H7 (cell line): ENCODE results near the gene FOXB2. TPM values are rescaled to one million over a fixed set of nuclear protein-coding genes. Genes with fewer than 3 reads are reported as not detected.
"Not testable (repeated sequence)": the region's sequence is repeated elsewhere in the genome, so short reads cannot be mapped to it uniquely, and the experiment has no call there.

Experiments
- DNase-seq: peaks from one replicate; pipeline ENCODE4 v3.0.0; 2012
- H3K27me3 ChIP-seq: 2 replicates; pipeline ENCODE4 v1.6.0; 2011; ENCODE audit warnings: mild to moderate bottlenecking, low read length; ENCODE audit not compliant: control insufficient read depth, insufficient read depth
- H3K36me3 ChIP-seq: replicated peaks from 2 replicates; pipeline ENCODE4 v1.5.1; 2011; ENCODE audit warnings: low read length; ENCODE audit not compliant: control insufficient read depth, insufficient read depth
- H3K4me3 ChIP-seq: 2 replicates; pipeline ENCODE4 v1.5.1; 2011; ENCODE audit warnings: low read depth, mild to moderate bottlenecking, control low read depth, low read length, moderate library complexity; ENCODE audit not compliant: insufficient read depth
- total RNA-seq: library from RNA; depleted of rRNA; stranded (reverse); fragments of >200 nt; shearing (Covaris generic); gene quantifications from 2 replicates; pipeline ENCODE4 v1.2.3, GENCODE V29; 2014

The FOXB2 gene
- total RNA-seq, 1 experiment from 2014 or later, result 0.90 TPM

DNA sequence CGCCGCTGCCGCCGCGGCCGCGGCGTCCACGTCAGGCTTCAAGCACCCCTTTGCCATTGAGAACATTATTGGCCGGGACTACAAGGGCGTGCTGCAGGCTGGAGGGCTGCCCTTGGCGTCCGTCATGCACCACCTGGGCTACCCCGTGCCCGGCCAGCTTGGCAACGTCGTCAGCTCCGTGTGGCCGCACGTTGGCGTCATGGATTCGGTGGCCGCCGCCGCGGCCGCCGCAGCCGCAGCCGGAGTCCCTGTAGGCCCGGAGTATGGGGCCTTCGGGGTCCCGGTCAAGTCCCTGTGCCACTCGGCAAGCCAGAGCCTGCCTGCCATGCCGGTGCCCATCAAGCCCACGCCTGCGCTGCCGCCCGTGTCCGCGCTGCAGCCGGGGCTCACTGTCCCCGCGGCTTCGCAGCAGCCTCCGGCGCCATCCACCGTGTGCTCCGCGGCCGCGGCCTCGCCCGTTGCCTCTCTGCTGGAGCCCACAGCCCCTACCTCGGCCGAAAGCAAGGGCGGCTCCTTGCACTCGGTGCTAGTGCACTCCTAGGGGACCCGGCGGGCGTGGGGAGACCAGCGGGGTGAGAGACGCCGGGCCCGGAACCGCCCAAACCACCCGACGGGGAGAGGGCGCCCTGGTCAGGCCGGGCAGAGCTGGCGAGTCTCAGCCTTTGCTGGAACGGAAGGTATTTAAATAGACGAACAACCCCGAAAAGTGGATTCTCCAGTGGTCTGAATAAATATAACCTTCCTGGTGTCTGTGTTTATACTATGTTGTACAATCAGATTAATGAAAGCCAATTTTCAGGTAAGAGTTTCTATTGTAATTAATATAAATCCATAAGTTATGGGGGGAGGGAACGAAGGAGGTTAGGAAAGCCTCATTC, 1.2 kb downstream of the FOXB2 start:
- DNase-seq, result peak; percentile 79
- peak overlapping the region; percentile 31 for H3K4me3 ChIP-seq
- peaks cover 82% of the 10 kb centered on the region for H3K27me3 ChIP-seq
- H3K36me3 ChIP-seq, result no peaks in the 10 kb centered on the region

DNA sequence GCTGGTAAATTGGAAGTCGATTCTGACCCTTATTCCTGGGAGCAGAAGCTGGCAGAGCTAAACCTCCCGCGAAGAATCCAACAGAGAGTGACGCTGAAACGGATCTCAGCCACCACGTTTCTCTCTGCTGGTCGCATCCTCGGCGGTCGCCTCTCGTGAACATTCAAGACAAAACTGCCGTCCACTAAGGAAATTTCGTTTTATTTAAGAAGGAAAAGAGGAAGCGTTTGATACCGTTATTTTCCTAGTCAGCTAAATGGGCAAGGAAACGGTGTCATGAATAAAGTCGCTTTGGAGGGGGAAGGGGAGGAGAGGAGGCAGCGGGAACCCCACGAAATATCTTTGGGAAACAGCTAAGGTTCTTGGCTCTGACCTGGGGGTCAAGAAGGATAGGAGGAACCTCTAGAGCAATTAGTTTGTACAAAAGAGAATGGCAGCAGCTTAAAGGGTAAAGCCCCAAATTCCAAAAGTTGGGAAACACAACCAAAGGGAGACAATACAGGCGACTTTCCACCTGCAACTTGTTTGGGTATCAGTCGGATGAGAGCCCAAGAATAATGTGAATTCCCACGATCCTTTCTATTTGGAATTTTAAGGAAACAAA, 1.9 kb downstream of the FOXB2 start:
- peak; percentile 37 for DNase-seq
- Histone ChIP-seq H3K27me3 (peaks cover 75% of the 10 kb centered on the region), H3K4me3 (no peak overlapping the region), H3K36me3 (no peaks in the 10 kb centered on the region)

DNA sequence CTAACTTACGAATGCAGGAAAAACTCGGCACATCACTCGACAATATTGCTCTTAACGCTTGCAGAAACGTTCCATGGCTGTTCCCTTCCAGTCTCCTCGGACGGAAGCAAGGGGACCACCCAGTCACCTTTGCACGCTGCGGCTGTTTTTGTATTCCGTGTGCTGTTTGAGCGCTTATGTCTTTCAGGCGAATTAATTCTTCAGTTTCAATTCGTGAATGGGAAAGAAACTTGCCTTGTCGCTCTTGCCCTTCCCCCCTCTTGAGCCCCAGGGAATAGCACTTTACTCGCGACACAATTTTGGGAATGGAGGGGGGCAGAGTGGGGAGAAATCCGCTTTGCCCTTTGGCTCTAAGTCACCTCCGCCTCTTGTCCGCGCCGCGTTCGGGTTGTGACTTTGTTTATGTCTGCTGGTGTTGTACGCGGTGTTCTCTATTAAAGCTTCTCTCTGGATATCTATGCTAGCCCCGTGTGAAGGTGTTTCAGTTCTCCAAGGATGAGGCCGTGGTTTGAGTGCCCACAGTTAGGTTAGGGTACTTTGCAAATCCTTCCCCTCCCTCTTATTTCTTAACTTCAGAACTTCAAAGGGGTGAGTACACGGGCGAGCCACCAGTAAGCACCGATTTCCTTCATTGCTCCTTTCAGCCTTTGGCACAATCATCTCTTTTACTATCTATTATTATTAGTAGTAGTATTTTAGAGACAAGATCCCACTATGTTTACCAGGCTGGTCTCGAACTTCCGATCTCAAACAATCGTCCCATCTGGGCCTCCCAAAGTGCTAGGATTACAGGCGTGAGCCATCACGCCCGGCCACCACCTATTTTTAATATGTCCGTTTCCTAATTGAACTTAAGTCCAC, 2.7 kb downstream of the FOXB2 start:
- peak; percentile 39 for DNase-seq
- H3K4me3 ChIP-seq, result no peak overlapping the region; the same call in 1 of the 2 replicates
- peaks cover 67% of the 10 kb centered on the region for H3K27me3 ChIP-seq
- H3K36me3 ChIP-seq, result no peaks in the 10 kb centered on the region

DNA sequence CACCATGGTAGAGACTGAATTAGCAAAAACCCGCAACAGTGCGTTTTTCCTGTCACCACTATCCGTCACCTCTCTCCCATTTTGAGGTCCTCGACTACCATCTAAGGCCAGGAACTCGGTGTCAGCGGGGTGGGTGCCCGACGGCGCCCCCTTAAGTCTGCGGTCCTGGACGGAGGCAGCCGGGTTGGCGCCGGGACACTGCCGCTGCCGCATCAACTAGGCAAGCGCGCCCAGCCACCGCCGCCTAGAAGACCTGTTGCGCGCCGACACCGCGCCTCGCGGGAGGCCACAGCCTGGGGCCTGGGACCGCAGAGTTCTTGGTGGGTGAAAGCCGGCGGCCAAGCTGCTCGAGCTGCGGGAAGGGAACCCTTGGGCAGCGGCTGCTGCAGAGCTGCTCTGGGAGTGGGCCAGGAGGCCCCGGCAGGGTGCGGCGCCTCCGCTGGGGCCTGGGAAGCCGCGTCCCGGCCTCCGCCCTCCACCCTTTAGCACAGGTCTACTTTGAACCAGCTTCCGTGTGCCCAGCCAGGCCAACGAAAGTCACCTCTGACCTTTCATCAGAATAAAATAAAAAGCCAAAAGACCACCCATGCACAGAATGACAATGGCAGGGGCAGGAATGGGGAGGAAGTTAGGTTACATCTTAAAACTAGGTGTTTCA, 3.5 kb downstream of the FOXB2 start:
- Histone ChIP-seq H3K36me3 (no peaks in the 10 kb centered on the region), H3K27me3 (peaks cover 60% of the 10 kb centered on the region), H3K4me3 (peak overlapping the region; percentile 22; the same call in 1 of the 2 replicates)
- peak; percentile 88 for DNase-seq

DNA sequence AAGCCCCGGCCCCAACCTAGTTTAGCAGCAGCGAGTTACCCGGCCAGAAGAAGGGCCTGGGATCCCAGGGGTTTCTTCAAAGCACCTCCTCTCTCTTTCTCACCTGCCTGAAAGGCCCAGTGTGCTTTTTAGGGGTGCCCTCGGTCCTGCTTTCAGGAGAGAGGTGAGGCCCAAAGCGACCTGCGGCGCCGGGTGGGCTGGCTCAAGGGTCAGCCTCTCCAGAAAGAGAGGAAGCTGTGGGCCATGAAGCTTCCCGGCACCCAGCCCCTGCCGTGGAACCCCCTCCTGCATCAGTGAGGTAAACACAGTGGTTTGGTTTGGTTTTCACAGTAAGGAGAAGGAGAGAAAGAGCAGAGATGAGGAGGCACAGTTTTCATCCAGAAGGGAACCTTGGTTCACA, 4.3 kb downstream of the FOXB2 start:
- peaks cover 52% of the 10 kb centered on the region for H3K27me3 ChIP-seq
- DNase-seq, result peak; percentile 48
- H3K36me3 ChIP-seq, result no peaks in the 10 kb centered on the region
- no peak overlapping the region for H3K4me3 ChIP-seq

DNA sequence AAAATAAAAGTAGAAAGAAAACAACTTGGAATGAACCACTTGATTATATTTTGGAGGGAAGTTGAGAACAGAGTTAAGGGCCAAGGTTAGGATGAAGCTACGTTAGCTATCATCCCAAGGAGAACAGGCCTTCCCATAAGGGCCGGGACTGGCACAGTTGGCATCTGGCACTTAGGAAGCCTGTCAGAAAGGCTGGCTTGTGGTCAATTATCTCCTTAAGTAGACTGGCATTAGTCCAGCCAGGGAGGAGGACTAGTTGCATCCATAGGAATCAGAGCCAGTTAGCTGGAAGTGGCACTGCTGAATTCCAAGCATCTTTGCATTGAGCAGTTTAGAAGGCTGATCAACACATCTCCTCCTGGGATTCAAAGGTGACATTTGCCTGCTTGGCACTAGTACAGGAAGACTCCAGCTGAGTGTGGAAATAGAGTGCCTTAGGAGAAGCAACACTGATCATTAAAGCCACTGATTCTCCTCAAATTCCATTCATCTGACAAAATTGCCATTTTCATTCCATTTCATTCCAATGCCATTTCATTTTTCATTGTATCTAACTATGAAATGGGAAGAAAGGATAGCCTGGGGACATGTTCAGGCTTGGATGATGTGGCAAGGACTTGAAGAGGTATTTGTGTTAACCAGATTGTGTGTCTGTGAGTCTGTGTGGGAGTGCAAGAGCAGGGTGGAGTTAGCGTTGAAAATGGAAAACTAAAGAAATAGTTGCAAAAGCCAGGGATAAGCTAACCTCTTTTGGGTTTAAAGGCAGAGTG, 5.5 kb downstream of the FOXB2 start:
- DNase-seq, result no peak
- H3K36me3 ChIP-seq, result no peaks in the 10 kb centered on the region
- no peak overlapping the region for H3K4me3 ChIP-seq
- peaks cover 39% of the 10 kb centered on the region for H3K27me3 ChIP-seq

DNA sequence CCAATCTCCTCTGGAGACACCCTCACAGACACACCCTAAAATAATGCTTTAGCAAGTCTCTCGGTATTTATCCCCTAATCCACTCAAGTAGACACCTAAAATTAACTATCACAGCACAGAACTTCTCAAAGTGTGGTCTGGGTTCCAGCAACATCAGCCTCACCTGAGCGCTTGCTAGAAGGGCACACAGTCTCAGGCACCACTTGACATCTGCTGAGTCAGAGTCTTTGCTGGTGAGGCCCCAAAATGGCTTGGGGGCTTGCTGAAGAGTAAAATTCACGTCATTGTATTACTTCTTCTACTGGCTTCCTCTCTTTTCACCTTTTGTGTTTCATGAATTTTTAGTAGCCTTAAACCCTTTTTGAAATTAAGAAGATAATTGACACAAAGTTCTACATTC, 9.0 kb downstream of the FOXB2 start:
- Histone ChIP-seq H3K27me3 (peaks cover 5% of the 10 kb centered on the region), H3K36me3 (no peaks in the 10 kb centered on the region), H3K4me3 (no peak overlapping the region)
- DNase-seq, result peak; percentile 35

DNA sequence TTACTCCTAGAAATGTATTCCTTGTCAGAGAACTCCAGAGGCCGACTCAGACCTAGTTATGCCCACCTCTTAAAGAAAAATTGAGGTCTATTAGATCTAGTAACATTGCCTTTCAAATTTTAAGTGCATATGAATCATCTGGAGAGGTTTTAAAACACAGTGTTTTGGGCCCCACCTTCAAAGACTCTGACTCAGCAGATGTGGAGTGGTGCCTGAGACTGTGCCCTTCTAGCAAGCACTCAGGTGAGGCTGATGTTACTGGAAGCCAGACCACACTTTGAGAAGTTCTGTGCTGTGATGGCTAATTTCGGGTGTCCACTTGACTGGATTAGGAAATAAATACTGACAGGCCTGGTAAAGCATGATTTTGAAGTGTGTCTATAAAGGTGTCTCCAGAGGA, 10.6 kb downstream of the FOXB2 start:
- Histone ChIP-seq H3K27me3 (no peaks in the 10 kb centered on the region; the same call in 1 of the 2 replicates), H3K36me3 (no peaks in the 10 kb centered on the region), H3K4me3 (no peak overlapping the region)
- DNase-seq, result no peak

DNA sequence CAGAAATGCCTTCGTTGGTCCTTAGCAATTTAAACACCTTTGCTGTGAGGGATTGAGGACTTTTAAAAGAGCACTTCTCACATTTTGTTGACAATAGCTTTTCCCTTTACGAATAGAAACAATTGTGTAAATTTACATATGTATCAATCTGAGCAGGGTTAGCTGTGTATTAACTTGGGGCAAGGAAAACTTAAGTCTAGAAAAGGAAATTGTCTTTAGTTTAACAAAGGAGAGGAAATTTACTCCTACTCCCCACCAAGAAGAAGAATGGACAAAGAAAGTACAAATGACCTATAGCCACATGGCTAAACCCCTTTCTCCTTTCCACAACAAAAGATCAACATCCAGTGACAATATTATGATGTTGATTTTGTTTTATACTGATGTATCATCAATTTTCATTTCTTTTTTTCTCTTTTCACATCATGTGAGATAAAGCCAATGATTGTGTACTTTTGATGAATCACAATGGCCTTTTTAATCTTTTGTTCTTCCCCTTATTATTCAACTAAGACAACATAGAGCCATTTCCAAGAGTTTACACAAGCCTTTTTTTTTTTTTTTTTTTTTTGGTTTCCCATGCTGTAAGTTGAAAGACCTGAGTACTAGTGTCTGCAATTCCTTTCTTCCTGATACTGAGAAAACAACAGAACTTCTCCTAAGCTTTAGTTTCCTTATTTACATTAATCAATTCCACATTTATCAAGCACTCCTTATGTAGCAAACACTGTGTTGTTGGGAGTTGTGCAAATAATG, 19.0 kb downstream of the FOXB2 start:
- Histone ChIP-seq H3K4me3 (no peak overlapping the region), H3K36me3 (no peaks in the 10 kb centered on the region)
- peak; percentile 60 for DNase-seq

DNA sequence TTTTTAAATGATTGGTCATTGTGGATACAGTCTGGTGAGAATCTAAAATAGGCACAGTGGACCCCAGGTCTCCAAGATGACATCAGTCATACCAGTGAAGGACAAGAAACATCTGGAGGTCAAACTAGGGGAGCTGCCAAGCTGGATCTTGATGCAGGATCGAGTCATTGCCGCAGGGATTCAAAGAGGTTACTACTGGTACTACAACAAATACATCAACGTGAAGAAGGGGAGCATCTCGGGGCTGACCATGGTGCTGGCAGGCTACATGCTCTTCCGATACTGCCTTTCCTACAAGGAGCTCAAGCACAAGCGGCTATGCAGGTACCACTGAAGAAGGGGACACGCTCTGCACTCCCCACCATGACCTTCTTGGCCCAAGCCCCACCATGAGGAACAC, 20.9 kb downstream of the FOXB2 start:
- Histone ChIP-seq H3K4me3 (no peak overlapping the region), H3K36me3 (no peaks in the 10 kb centered on the region)
- DNase-seq, result no peak

More for the DNA sequence above, 19.0 kb downstream of the FOXB2 start:
- peaks cover 2% of the 10 kb centered on the region; the same call in 1 of the 2 replicates for H3K27me3 ChIP-seq

DNA sequence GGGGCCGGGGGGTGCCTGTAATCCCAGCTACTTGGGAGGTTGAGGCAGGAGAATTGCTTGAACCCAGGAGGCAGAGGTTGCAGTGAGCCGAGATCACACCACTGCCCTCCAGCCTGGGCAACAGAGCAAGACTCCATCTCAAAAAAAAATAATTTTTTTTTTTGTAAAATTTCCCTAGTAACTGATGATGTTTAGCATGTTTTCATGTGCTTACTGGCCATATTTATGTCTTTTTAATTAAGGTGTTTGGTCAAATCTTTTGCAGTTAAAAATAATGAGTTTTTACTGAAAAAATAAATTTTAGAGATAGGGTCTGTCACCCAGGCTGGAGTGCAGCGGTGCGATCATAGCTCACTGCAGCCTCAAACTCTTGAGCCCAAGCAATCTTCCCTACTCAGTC, 24.3 kb downstream of the FOXB2 start:
- H3K27me3 ChIP-seq, DNase-seq, H3K36me3 ChIP-seq, H3K4me3 ChIP-seq: not testable (repeated sequence)

More for the DNA sequence above, 20.9 kb downstream of the FOXB2 start:
- H3K27me3 ChIP-seq, result peaks cover 2% of the 10 kb centered on the region; the same call in 1 of the 2 replicates

DNA sequence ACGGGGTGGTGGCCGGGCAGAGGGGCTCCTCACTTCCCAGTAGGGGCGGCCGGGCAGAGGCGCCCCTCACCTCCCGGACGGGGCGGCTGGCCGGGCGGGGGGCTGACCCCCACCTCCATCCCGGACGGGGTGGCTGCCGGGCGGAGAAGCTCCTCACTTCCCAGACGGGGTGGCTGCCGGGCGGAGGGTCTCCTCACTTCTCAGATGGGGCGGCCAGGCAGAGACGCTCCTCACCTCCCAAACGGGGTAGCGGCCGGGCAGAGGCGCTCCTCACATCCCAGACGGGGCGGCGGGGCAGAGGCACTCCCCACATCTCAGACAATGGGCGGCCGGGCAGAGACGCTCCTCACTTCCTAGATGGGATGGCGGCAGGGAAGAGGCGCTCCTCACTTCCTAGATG, 41.2 kb downstream of the FOXB2 start:
- not testable (repeated sequence) for DNase-seq

More for the DNA sequence above, 41.2 kb downstream of the FOXB2 start:
- not testable (repeated sequence) for H3K4me3 ChIP-seq, H3K36me3 ChIP-seq, H3K27me3 ChIP-seq
